Left kidney (tissue), 8 donors: ENCODE results near the gene MS4A10. TPM values are rescaled to one million over a fixed set of nuclear protein-coding genes. Genes with fewer than 3 reads are reported as not detected.
"Not testable (repeated sequence)": the region's sequence is repeated elsewhere in the genome, so short reads cannot be mapped to it uniquely, and the experiment has no call there.

Experiments used
- DNase-seq: peaks from one replicate; pipeline ENCODE4 v3.0.0-alpha.2; 2013
- long read RNA-seq, 8 donors: transcript quantifications; one replicate each; lab custom pipeline, GENCODE V29; 2026
- polyA plus RNA-seq: library from polyadenylated mRNA; unstranded; fragments of 120-200 nt; gene quantifications from one replicate; pipeline ENCODE4 v1.2.1, GENCODE V29; 2013; ENCODE audit not compliant: insufficient read length

Gene MS4A10
- polyA plus RNA-seq: 0.38 TPM
- long read RNA-seq, donor 1, partial matches to known transcripts: 0 of 1 reads
- long read RNA-seq, donor 1, other reads (novel, unspliced or antisense): 0 of 1 reads
- long read RNA-seq, donor 2: 0 reads
- long read RNA-seq, donor 3: 0 reads
- long read RNA-seq, donor 4: 0 reads
- long read RNA-seq, donor 5: 0 reads
- long read RNA-seq, donor 6: 0 reads
- long read RNA-seq, donor 7: 0 reads
- long read RNA-seq, donor 8: 0 reads

GRCh38 chr11:60785136-60785535 is at the start of gene MS4A10:
TSS of gene MS4A10 (plus strand) at chr11:60785333. CDS start at chr11:60790336, 5,003 bp downstream.
- DNase-seq: no peak

GRCh38 chr11:60739114-60739513 is 46.0 kb upstream of the MS4A10 start:
- no peak for DNase-seq

GRCh38 chr11:60740573-60740972 is 44.6 kb upstream of the MS4A10 start:
- DNase-seq: no peak

- no peak for DNase-seq
These were observed 43.7 kb upstream of the MS4A10 start for GRCh38 chr11:60741421-60741820.

GRCh38 chr11:60743058-60743457 is 42.1 kb upstream of the MS4A10 start:
- DNase-seq: no peak

- no peak for DNase-seq
These were observed 41.0 kb upstream of the MS4A10 start for GRCh38 chr11:60744114-60744513.

- no peak for DNase-seq
These were observed 37.7 kb upstream of the MS4A10 start for GRCh38 chr11:60747359-60747873.

GRCh38 chr11:60748225-60748624 is 36.9 kb upstream of the MS4A10 start:
- DNase-seq: no peak

- no peak for DNase-seq
These were observed 36.3 kb upstream of the MS4A10 start for GRCh38 chr11:60748821-60749220.

- DNase-seq: no peak
These were observed 34.2 kb upstream of the MS4A10 start for GRCh38 chr11:60750911-60751310.

GRCh38 chr11:60753309-60753708 is 31.8 kb upstream of the MS4A10 start:
- DNase-seq: no peak

- no peak for DNase-seq
These were observed 30.2 kb upstream of the MS4A10 start for GRCh38 chr11:60754887-60755286.

- DNase-seq: peak; percentile 11
These were observed 28.7 kb upstream of the MS4A10 start, which contains the start of gene MS4A15 for GRCh38 chr11:60756307-60757032. TSS of gene MS4A15 (plus strand) at chr11:60756867. CDS start at chr11:60763734, 6,867 bp downstream.

- DNase-seq: no peak
These were observed 27.8 kb upstream of the MS4A10 start for GRCh38 chr11:60757231-60757800.

GRCh38 chr11:60758671-60759070 is 26.5 kb upstream of the MS4A10 start:
- DNase-seq: not testable (repeated sequence)

GRCh38 chr11:60759438-60760225 is 25.5 kb upstream of the MS4A10 start:
- not testable (repeated sequence) for DNase-seq

- no peak for DNase-seq
These were observed 23.5 kb upstream of the MS4A10 start for GRCh38 chr11:60761436-60762190.

GRCh38 chr11:60762851-60763691 is 22.1 kb upstream of the MS4A10 start:
- DNase-seq: no peak

- no peak for DNase-seq
These were observed 21.3 kb upstream of the MS4A10 start for GRCh38 chr11:60763692-60764369.

GRCh38 chr11:60764879-60765278 is 20.3 kb upstream of the MS4A10 start:
- DNase-seq: no peak
